Dendritic cell treated with granulocyte-macrophage colony-stimulating factor and Interleukin-4, amounts not matched to agents 40 ng/mL and 50 ng/mL, for 4 days (primary cell): ENCODE data around the gene HUNK.
"Not testable (repeated sequence)": the region's sequence is repeated elsewhere in the genome, so short reads cannot be mapped to it uniquely, and the experiment has no call there.

Experiments
- H3K27ac Mint-ChIP-seq: one replicate; pipeline ENCODE4 v1.8.0; 2022; ENCODE audit warnings: mild to moderate bottlenecking, mixed read lengths
- H3K27me3 Mint-ChIP-seq: one replicate; pipeline ENCODE4 v1.8.0; 2022; ENCODE audit warnings: mild to moderate bottlenecking, mixed read lengths
- H3K36me3 Mint-ChIP-seq: one replicate; pipeline ENCODE4 v1.8.0; 2022; ENCODE audit warnings: low read depth, mixed read lengths
- H3K4me1 Mint-ChIP-seq: one replicate; pipeline ENCODE4 v1.8.0; 2022; ENCODE audit warnings: low read depth, mixed read lengths
- H3K4me3 Mint-ChIP-seq: one replicate; pipeline ENCODE4 v1.8.0; 2022; ENCODE audit warnings: mild to moderate bottlenecking, moderate library complexity, mixed read lengths
- H3K9me3 Mint-ChIP-seq: one replicate; pipeline ENCODE4 v1.8.0; 2022; ENCODE audit warnings: mixed read lengths
- intact Hi-C: fragments of 100-400 bp; cut with micrococcal nuclease; formaldehyde crosslinking; loops from one replicate; pipeline ENCODE4 v1.15.0; 2022

Gene HUNK

GRCh38 chr21:32008714-32009113 is 135.9 kb downstream of the HUNK start:
- H3K27ac Mint-ChIP-seq: no peak overlapping the region

GRCh38 chr21:32009263-32009662 is 136.4 kb downstream of the HUNK start:
- Mint-ChIP-seq H3K36me3 (no peaks in the 10 kb centered on the region), H3K27me3 (no peaks in the 10 kb centered on the region), H3K27ac (no peak overlapping the region), H3K9me3 (no peaks in the 10 kb centered on the region), H3K4me1 (no peaks in the 10 kb centered on the region), H3K4me3 (no peak overlapping the region)
- intact Hi-C loops: no loop called here

More at GRCh38 chr21:32008714-32009113, 135.9 kb downstream of the HUNK start:
- Mint-ChIP-seq H3K27me3 (no peaks in the 10 kb centered on the region), H3K4me3 (no peak overlapping the region), H3K36me3 (no peaks in the 10 kb centered on the region), H3K4me1 (no peaks in the 10 kb centered on the region), H3K9me3 (no peaks in the 10 kb centered on the region)
- intact Hi-C loops: no loop called here

GRCh38 chr21:32015461-32016139 is 142.8 kb downstream of the HUNK start:
- Mint-ChIP-seq H3K9me3 (no peaks in the 10 kb centered on the region), H3K27ac (no peak overlapping the region), H3K36me3 (no peaks in the 10 kb centered on the region), H3K4me1 (no peaks in the 10 kb centered on the region), H3K4me3 (no peak overlapping the region), H3K27me3 (no peaks in the 10 kb centered on the region)
- intact Hi-C loops: no loop called here

- Mint-ChIP-seq H3K4me1 (peaks cover 11% of the 10 kb centered on the region), H3K27me3 (peaks cover under 1% of the 10 kb centered on the region)
- intact Hi-C loops: no loop called here
Measured at GRCh38 chr21:32018381-32018780, 145.6 kb downstream of the HUNK start.

DNA sequence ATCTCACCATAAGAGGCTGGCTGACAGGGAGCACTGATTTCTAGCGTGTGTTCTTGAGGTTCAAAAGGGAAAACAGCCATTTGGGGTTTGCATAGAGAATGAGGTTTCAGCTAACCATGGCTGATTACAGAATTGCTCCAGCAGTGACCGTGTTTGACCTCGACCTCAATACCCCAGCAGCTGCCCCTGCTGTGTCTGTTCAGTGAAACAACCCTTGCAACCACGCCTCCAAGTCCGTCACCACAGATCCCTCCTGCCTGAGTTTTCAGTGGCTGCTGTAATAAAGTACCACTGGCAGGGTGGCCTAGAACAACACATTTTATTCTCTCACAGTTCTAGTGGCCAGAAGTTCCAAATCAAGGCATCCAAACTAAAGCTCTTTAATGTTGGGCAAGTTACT is 147.7 kb downstream of the HUNK start:
- peaks cover 11% of the 10 kb centered on the region for H3K4me1 Mint-ChIP-seq
- no peak overlapping the region for H3K27ac Mint-ChIP-seq
- intact Hi-C loops: no loop called here
- peaks cover 5% of the 10 kb centered on the region for H3K27me3 Mint-ChIP-seq
- no peak overlapping the region for H3K4me3 Mint-ChIP-seq
- H3K9me3 Mint-ChIP-seq: no peaks in the 10 kb centered on the region
- no peaks in the 10 kb centered on the region for H3K36me3 Mint-ChIP-seq

More at GRCh38 chr21:32018381-32018780, 145.6 kb downstream of the HUNK start:
- no peaks in the 10 kb centered on the region for H3K9me3 Mint-ChIP-seq
- no peaks in the 10 kb centered on the region for H3K36me3 Mint-ChIP-seq
- no peak overlapping the region for H3K27ac Mint-ChIP-seq
- no peak overlapping the region for H3K4me3 Mint-ChIP-seq

GRCh38 chr21:32021319-32021994 is 148.6 kb downstream of the HUNK start:
- no peaks in the 10 kb centered on the region for H3K36me3 Mint-ChIP-seq
- H3K27me3 Mint-ChIP-seq: peaks cover 5% of the 10 kb centered on the region
- no peak overlapping the region for H3K4me3 Mint-ChIP-seq
- intact Hi-C loops: no loop called here
- peaks cover 11% of the 10 kb centered on the region for H3K4me1 Mint-ChIP-seq
- H3K9me3 Mint-ChIP-seq: no peaks in the 10 kb centered on the region
- H3K27ac Mint-ChIP-seq: no peak overlapping the region

DNA sequence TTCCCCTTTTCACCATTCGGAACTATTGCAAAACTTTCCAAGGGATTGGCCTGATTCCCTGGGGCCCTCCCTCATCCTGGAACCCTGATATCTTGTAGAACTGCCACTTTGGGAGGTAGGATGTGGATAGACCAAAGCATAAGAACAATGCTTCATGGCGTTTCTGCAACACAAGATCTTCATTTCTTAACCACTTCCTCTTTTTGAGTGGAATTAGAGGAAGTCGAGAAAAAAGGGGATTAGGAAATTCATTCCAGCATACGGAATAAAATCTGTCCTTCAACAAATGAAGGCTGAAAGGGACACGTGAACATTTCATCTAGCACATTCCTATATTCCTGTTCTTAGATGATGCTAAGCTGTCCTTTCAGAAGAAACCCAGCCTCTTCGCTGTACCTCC is 149.3 kb downstream of the HUNK start:
- Mint-ChIP-seq H3K4me3 (no peak overlapping the region), H3K9me3 (no peaks in the 10 kb centered on the region), H3K36me3 (no peaks in the 10 kb centered on the region), H3K27ac (no peak overlapping the region), H3K4me1 (peaks cover 11% of the 10 kb centered on the region), H3K27me3 (peaks cover 5% of the 10 kb centered on the region)
- intact Hi-C loops: no loop called here

GRCh38 chr21:32030146-32030652 is 157.4 kb downstream of the HUNK start:
- no peak overlapping the region for H3K4me3 Mint-ChIP-seq
- no peaks in the 10 kb centered on the region for H3K4me1 Mint-ChIP-seq
- intact Hi-C loops: no loop called here
- no peak overlapping the region for H3K27ac Mint-ChIP-seq
- H3K27me3 Mint-ChIP-seq: no peaks in the 10 kb centered on the region
- no peaks in the 10 kb centered on the region for H3K36me3 Mint-ChIP-seq
- peaks cover 9% of the 10 kb centered on the region for H3K9me3 Mint-ChIP-seq

- no peaks in the 10 kb centered on the region for H3K27me3 Mint-ChIP-seq
- peaks cover 9% of the 10 kb centered on the region for H3K9me3 Mint-ChIP-seq
- intact Hi-C loops: no loop called here
- no peaks in the 10 kb centered on the region for H3K36me3 Mint-ChIP-seq
- H3K27ac Mint-ChIP-seq: no peak overlapping the region
- no peak overlapping the region for H3K4me3 Mint-ChIP-seq
- H3K4me1 Mint-ChIP-seq: no peaks in the 10 kb centered on the region
Measured at GRCh38 chr21:32034850-32035249, 162.0 kb downstream of the HUNK start.

GRCh38 chr21:32035617-32036016 is 162.8 kb downstream of the HUNK start:
- H3K36me3 Mint-ChIP-seq: no peaks in the 10 kb centered on the region
- no peaks in the 10 kb centered on the region for H3K27me3 Mint-ChIP-seq
- intact Hi-C loops: no loop called here
- H3K27ac Mint-ChIP-seq: no peak overlapping the region
- no peaks in the 10 kb centered on the region for H3K4me1 Mint-ChIP-seq
- peaks cover 1% of the 10 kb centered on the region for H3K9me3 Mint-ChIP-seq
- H3K4me3 Mint-ChIP-seq: no peak overlapping the region

DNA sequence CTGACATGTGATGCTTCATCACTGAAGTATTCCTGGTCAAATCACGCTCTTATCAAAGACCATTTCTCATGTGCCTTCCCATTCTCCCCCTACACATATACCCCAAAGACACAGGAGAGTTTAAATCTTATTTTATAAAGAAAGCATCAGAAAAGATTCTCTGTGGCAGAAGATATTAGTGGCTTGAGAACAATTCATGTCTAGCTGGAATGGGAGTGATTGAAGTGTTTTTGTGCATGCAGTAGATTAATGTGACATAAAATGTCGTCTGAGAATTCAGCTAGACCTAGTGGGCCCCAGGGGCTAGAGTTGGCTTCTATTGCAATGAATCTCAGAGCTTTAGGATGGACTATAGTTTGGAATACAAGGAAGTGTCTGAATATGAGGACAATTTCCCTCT is 163.9 kb downstream of the HUNK start:
- Mint-ChIP-seq H3K27me3 (no peaks in the 10 kb centered on the region), H3K9me3 (no peaks in the 10 kb centered on the region), H3K36me3 (no peaks in the 10 kb centered on the region), H3K4me3 (no peak overlapping the region), H3K4me1 (no peaks in the 10 kb centered on the region), H3K27ac (no peak overlapping the region)
- intact Hi-C loops: no loop called here

DNA sequence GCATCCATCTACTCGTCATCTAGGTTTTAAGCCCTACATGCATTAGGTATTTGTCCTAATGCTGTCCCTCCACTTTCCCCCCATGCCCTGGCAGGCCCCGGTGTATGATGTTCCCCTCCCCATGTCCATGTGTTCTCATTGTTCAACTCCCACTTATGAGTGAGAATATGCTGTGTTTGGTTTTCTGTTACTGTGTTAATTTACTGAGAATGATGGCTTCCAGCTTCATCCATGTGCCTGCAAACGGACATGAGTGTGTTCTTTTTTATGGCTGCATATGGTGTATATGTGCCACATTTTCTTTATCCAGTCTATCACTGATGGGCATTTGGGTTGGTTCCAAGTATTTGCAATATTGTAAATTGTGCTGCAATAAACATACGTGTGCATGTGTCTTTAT is 165.9 kb downstream of the HUNK start:
- H3K27me3 Mint-ChIP-seq, H3K36me3 Mint-ChIP-seq, H3K4me1 Mint-ChIP-seq, H3K27ac Mint-ChIP-seq, intact Hi-C loops, H3K4me3 Mint-ChIP-seq: not testable (repeated sequence)
- peaks cover 14% of the 10 kb centered on the region for H3K9me3 Mint-ChIP-seq

GRCh38 chr21:32043458-32043857 is 170.6 kb downstream of the HUNK start:
- peaks cover 19% of the 10 kb centered on the region for H3K9me3 Mint-ChIP-seq
- H3K36me3 Mint-ChIP-seq: no peaks in the 10 kb centered on the region
- no peaks in the 10 kb centered on the region for H3K27me3 Mint-ChIP-seq
- no peak overlapping the region for H3K27ac Mint-ChIP-seq
- no peak overlapping the region for H3K4me3 Mint-ChIP-seq
- H3K4me1 Mint-ChIP-seq: no peaks in the 10 kb centered on the region
- intact Hi-C loops: no loop called here

- H3K27ac Mint-ChIP-seq: no peak overlapping the region
- intact Hi-C loops: no loop called here
- H3K27me3 Mint-ChIP-seq: no peaks in the 10 kb centered on the region
- H3K4me3 Mint-ChIP-seq: no peak overlapping the region
- H3K4me1 Mint-ChIP-seq: no peaks in the 10 kb centered on the region
- no peaks in the 10 kb centered on the region for H3K36me3 Mint-ChIP-seq
- H3K9me3 Mint-ChIP-seq: peaks cover 19% of the 10 kb centered on the region
Measured at GRCh38 chr21:32044205-32045180, 171.7 kb downstream of the HUNK start.
